Neural crest cell (in vitro differentiated cells): Measurements from ENCODE around the gene TCN2. TPM values are rescaled to one million over a fixed set of nuclear protein-coding genes. Genes with fewer than 3 reads are reported as not detected.
"Not testable (repeated sequence)": the region's sequence is repeated elsewhere in the genome, so short reads cannot be mapped to it uniquely, and the experiment has no call there.

ENCODE experiments used
- DNase-seq: peaks from one replicate; pipeline ENCODE4 v3.0.0; 2021; ENCODE audit warnings: low read depth, mixed read lengths, low spot score
- H3K27ac Mint-ChIP-seq: one replicate; pipeline ENCODE4 v1.8.0; 2021; ENCODE audit warnings: mild to moderate bottlenecking, mixed read lengths; ENCODE audit not compliant: unreplicated experiment
- H3K27me3 Mint-ChIP-seq: 2 replicates; pipeline ENCODE4 v1.8.0; 2021; ENCODE audit warnings: low read depth, mild to moderate bottlenecking, mixed read lengths
- H3K36me3 Mint-ChIP-seq: 2 replicates; pipeline ENCODE4 v1.8.0; 2021; ENCODE audit warnings: low read depth, mild to moderate bottlenecking, mixed read lengths
- H3K4me1 Mint-ChIP-seq: 2 replicates; pipeline ENCODE4 v1.8.0; 2021; ENCODE audit warnings: mixed read lengths
- H3K4me3 Mint-ChIP-seq: one replicate; pipeline ENCODE4 v1.8.0; 2021; ENCODE audit warnings: mild to moderate bottlenecking, mixed read lengths
- H3K9me3 Mint-ChIP-seq: 2 replicates; pipeline ENCODE4 v1.8.0; 2021; ENCODE audit warnings: mixed read lengths
- CTCF ChIP-seq: fragments of 200-600 bp; sonication (generic); conservative IDR thresholded peaks from 2 replicates; pipeline ENCODE4 v1.5.0; 2021; ENCODE audit warnings: antibody characterized with exemption, mild to moderate bottlenecking
- long read RNA-seq: library from polyadenylated mRNA; unstranded; transcript quantifications from one replicate; pipeline ENCODE4 v2.0.0, GENCODE V29; 2020
- total RNA-seq: library from RNA; stranded (reverse); gene quantifications from 2 replicates; pipeline ENCODE4 v1.2.1, GENCODE V29; 2021

The TCN2 gene
- total RNA-seq, result 16.2 and 17.4 TPM in 2 replicates
- long read RNA-seq, transcript TCN2-201 (9 exons, 2,535 nt), result major isoform, 18 of 21 reads
- long read RNA-seq, partial matches to known transcripts, result 1 of 21 reads
- long read RNA-seq, other reads (novel, unspliced or antisense), result 2 of 21 reads

- no peaks in the 10 kb centered on the region for H3K27me3 Mint-ChIP-seq
- peaks cover 54% of the 10 kb centered on the region for H3K4me1 Mint-ChIP-seq
- TF ChIP-seq CTCF, result peak; percentile 21
- H3K36me3 Mint-ChIP-seq, result peaks cover 3% of the 10 kb centered on the region
- H3K4me3 Mint-ChIP-seq, result peak within 1 kb of the TSS; percentile 93
- H3K27ac Mint-ChIP-seq, result peak within 1 kb of the TSS; percentile 95
- peak; percentile 51 for DNase-seq
- no peaks in the 10 kb centered on the region for H3K9me3 Mint-ChIP-seq
These were observed at the start of gene TCN2 for GRCh38 chr22:30606455-30607299. Gene TCN2 (plus strand): TSS chr22:30607174. CDS start chr22:30607332, 158 bp downstream.

- no peak for TF ChIP-seq CTCF
- Mint-ChIP-seq H3K27me3 (no peaks in the 10 kb centered on the region), H3K9me3 (no peaks in the 10 kb centered on the region), H3K4me3 (no peak overlapping the region), H3K36me3 (no peaks in the 10 kb centered on the region), H3K4me1 (peaks cover 5% of the 10 kb centered on the region), H3K27ac (no peak overlapping the region)
- DNase-seq, result no peak
These were observed 49.7 kb upstream of the TCN2 start for GRCh38 chr22:30557243-30557642.

GRCh38 chr22:30559889-30560288, 47.1 kb upstream of the TCN2 start:
- H3K4me3 Mint-ChIP-seq, result no peak overlapping the region
- TF ChIP-seq CTCF, result no peak
- peak overlapping the region; percentile 93 for H3K27ac Mint-ChIP-seq
- peaks cover 5% of the 10 kb centered on the region for H3K4me1 Mint-ChIP-seq
- no peak for DNase-seq
- no peaks in the 10 kb centered on the region for H3K9me3 Mint-ChIP-seq
- no peaks in the 10 kb centered on the region for H3K27me3 Mint-ChIP-seq
- no peaks in the 10 kb centered on the region for H3K36me3 Mint-ChIP-seq

GRCh38 chr22:30560643-30561202, 46.3 kb upstream of the TCN2 start:
- H3K9me3 Mint-ChIP-seq, H3K4me3 Mint-ChIP-seq, H3K27me3 Mint-ChIP-seq, H3K36me3 Mint-ChIP-seq, DNase-seq, H3K4me1 Mint-ChIP-seq: not testable (repeated sequence)
- peak overlapping the region; percentile 67 for H3K27ac Mint-ChIP-seq

GRCh38 chr22:30561402-30562189, 45.4 kb upstream of the TCN2 start:
- Mint-ChIP-seq H3K9me3 (no peaks in the 10 kb centered on the region), H3K4me3 (no peak overlapping the region), H3K27me3 (no peaks in the 10 kb centered on the region)

More at GRCh38 chr22:30561402-30562189, 45.4 kb upstream of the TCN2 start:
- H3K4me1 Mint-ChIP-seq, result peaks cover 5% of the 10 kb centered on the region
- no peak overlapping the region for H3K27ac Mint-ChIP-seq
- DNase-seq, result no peak
- no peak for TF ChIP-seq CTCF
- H3K36me3 Mint-ChIP-seq, result no peaks in the 10 kb centered on the region
